ENCODE results near the gene NANOS3. TPM values are rescaled to one million over a fixed set of nuclear protein-coding genes. Genes with fewer than 3 reads are reported as not detected.

The NANOS3 gene
- total RNA-seq, 2 experiments from 2014 or later = 0.56 to 1.3 TPM

DNA sequence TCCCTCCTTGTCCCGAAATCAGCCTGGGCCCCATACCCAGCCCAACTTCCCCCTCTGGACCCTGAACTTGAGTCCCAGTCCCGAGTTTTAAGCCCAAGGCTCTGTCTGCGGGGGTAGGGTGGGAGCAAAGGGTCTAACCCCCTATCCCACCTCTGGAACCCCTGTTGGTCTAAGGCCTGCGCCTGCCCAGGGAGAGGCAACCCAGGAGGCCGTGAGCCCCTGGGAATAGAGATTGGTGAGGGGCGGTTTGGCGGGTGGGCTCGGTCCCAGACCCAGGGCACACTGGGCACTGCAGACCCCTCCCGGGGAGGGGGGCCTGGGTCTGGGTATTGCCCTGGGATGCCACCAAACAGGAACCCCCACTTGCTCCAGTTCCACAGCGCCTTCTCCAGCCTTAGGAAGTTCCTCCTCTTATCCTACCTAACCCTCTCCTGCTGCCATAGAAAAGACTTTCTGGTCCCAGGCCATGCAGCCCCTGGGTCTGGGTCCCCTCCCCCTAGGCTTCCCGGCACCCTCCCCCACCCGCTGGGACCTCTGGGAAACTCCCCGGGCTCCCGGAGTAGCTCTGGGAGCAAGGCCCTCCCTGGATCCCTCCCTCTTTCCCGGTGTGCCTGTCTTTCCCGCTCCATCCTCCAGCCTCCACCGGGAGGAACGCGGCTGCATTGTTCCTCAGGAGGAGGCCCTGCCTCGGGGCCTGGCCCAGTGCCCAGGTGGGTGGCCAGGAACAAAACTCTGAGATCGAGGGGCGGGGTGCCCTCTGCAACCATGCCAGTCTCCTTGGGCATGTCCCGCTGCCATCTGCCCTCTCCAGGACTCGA, 33.6 kb upstream of the NANOS3 start:
- no peak for TF ChIP-seq CTCF (IDR thresholded peaks at IDR 0.05)
- intact Hi-C loops (cut with micrococcal nuclease) = no loop called here
- ChIA-PET POLR2A (no interaction called here), CTCF (no interaction called here)
- H3K27ac Mint-ChIP-seq = peak overlapping the region; percentile 97
- H3K9me3 Mint-ChIP-seq = no peaks in the 10 kb centered on the region
- ATAC-seq (no peak), DNase-seq (no peak)
- H3K4me3 Mint-ChIP-seq = peak overlapping the region; percentile 82
- H3K36me3 Mint-ChIP-seq (ENCODE audit: low read depth) = peaks cover 28% of the 10 kb centered on the region
- H3K4me1 Mint-ChIP-seq (ENCODE audit: low read depth) = peaks cover 39% of the 10 kb centered on the region
- no peaks in the 10 kb centered on the region for H3K27me3 Mint-ChIP-seq

DNA sequence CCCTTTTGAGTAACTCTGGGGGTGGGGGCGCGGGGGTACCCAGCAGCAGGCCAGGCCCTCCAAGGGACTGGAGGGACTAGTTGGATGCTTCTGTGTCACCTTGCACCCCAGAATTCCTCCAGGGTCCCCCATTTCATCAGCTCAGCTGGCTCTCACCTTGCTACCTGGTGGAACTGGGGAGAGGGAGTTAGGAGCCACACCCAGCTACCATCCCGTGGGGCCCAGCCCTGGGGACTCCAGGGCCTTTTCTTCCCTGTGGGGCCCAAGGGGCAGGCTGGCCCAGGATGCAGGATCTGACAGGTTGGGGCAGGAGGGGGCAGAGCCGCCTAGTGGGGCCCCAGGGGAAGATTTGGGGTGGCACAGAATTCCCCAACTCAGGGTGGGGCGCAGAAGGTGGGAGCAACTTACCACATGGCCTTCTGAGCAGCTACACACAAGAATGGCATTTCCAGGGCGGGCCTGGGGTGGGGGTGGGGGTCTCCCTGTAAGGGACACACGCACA, 32.8 kb upstream of the NANOS3 start:
- no peak for ATAC-seq
- Mint-ChIP-seq H3K27ac (peak overlapping the region; percentile 83), H3K27me3 (no peaks in the 10 kb centered on the region), H3K4me3 (peak overlapping the region; percentile 82), H3K4me1 (ENCODE audit: low read depth) (peaks cover 37% of the 10 kb centered on the region), H3K9me3 (no peaks in the 10 kb centered on the region), H3K36me3 (ENCODE audit: low read depth) (peaks cover 22% of the 10 kb centered on the region)
- ChIA-PET CTCF (no interaction called here), POLR2A (no interaction called here)
- intact Hi-C loops (cut with micrococcal nuclease) = no loop called here
- TF ChIP-seq CTCF (IDR thresholded peaks at IDR 0.05) = no peak
- DNase-seq = no peak

DNA sequence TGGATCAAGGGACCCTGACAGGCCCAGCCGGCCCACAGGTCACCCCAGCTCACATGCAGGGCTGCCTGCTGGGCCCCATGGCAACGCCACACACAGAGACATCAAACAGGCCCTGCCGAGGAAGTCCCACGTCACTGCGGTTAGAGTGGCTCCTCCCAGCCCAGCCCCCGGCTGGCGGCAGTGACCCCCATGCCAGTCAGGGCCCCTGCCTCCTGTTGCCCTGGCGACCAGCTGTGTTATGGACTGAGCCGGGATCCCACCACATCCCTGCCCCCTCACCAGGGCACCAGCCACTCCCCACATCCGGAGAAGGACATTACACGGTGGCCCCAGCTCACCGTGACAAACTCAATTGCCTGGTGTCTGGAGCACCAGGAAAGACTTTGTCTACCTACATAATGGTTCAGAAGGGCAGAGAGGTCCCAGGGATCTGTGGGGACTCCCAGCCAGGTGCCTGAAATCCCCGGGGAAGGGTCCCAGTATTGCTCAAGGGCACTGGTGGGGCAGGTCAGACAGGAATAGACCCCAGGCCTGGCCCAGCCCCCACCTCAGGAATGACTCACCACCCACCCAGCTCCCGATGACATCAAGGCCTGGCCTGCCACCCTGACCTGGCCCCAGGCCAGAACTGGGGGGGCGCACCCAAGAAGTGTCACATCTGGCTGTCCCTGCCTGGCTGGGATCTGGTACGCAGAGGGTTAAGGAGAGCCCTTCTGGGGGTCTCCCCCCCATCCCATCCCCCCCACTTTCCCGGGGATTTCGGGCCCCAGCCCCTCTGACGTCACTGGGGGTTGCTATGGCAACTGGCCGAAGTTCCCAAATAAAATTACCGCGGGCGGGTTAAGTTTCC, 30.2 kb upstream of the NANOS3 start:
- DNase-seq = peak; percentile 99
- intact Hi-C loops (cut with micrococcal nuclease) = no loop called here
- peaks cover 55% of the 10 kb centered on the region for H3K4me1 Mint-ChIP-seq (ENCODE audit: low read depth)
- H3K36me3 Mint-ChIP-seq (ENCODE audit: low read depth) = peaks cover 3% of the 10 kb centered on the region
- peak overlapping the region; percentile 98 for H3K27ac Mint-ChIP-seq
- no peaks in the 10 kb centered on the region for H3K9me3 Mint-ChIP-seq
- H3K27me3 Mint-ChIP-seq = no peaks in the 10 kb centered on the region
- H3K4me3 Mint-ChIP-seq = peak overlapping the region; percentile 74
- ATAC-seq = peak; percentile 74
- CTCF ChIA-PET = interaction anchor here (0.9 to 5.5 kb wide), 8 partner anchors 9 to 185 kb away, joined by 3 to 45 read pairs (median 5); partner anchors contain the start of genes C19orf53 and IL27RA
- TF ChIP-seq CTCF (IDR thresholded peaks at IDR 0.05) = no peak
- POLR2A ChIA-PET = interaction anchor here (0.6 to 6.9 kb wide), 13 partner anchors 9 to 692 kb away, joined by 3 to 78 read pairs (median 3); partner anchors contain the start of genes IL27RA and ZSWIM4

DNA sequence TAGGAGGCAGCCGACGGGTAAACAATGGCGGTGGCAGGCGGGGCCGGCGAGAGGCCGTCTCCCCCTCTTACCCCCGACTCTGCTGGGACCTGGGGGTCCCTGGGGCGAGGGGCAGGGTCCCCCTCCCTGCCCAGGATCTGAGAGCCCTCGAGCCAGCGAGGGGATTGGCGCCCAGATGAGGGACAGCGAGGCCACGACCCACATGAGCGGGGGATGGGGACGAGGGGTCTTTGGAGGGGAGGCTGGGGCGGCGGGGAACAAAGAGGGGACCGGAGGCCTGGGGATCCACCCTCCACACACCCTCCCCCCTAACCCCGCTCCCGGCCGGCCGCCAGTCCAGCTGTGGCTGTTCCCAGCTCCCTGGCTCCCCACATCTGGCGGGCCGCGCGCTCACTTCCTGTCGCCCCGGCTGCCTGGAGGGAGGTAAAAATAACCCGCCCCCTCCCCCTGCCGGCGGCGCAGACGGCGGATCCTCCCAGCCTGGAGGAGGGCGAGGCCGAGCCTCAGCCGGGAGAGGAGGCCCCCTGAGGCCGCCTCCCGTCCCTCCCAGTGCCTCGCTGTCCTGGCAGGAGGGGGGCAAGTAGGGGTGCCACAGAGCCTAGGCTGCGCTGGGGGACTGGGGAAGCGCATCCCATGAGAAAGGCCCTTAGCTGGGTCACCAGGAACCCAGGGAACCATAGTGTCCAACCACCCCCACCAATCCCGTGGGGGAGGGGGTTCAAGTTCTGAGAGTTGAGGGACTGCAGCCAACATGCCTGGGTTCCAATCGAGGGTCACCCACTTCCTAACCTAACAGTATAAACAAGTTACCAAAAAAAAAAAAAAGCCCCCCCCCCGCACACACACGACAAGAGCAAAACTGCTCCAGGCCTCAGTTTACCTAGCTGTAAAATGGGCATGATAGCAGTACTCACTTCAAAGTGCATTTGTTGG, 29.3 kb upstream of the NANOS3 start:
- no peaks in the 10 kb centered on the region for H3K27me3 Mint-ChIP-seq
- no peak for TF ChIP-seq CTCF (IDR thresholded peaks at IDR 0.05)
- DNase-seq (peak; percentile 90), ATAC-seq (peak; percentile 29)
- H3K27ac Mint-ChIP-seq = peak overlapping the region; percentile 98
- intact Hi-C loops (cut with micrococcal nuclease) = no loop called here
- peak overlapping the region; percentile 74 for H3K4me3 Mint-ChIP-seq
- CTCF ChIA-PET = interaction anchor here (1.3 to 5.5 kb wide), 5 partner anchors 13 to 73 kb away, joined by 3 to 45 read pairs (median 6); partner anchors contain the start of gene C19orf53
- no peaks in the 10 kb centered on the region for H3K9me3 Mint-ChIP-seq
- no peaks in the 10 kb centered on the region for H3K36me3 Mint-ChIP-seq (ENCODE audit: low read depth)
- POLR2A ChIA-PET = interaction anchor here (1.0 to 6.9 kb wide), 5 partner anchors 10 to 239 kb away, joined by 3 to 78 read pairs (median 3); no protein-coding TSS in a partner anchor
- peaks cover 55% of the 10 kb centered on the region for H3K4me1 Mint-ChIP-seq (ENCODE audit: low read depth)
